Measurements from ENCODE around the gene TMEM115. TPM values are rescaled to one million over a fixed set of nuclear protein-coding genes. Genes with fewer than 3 reads are reported as not detected.

TMEM115 gene, protein sequence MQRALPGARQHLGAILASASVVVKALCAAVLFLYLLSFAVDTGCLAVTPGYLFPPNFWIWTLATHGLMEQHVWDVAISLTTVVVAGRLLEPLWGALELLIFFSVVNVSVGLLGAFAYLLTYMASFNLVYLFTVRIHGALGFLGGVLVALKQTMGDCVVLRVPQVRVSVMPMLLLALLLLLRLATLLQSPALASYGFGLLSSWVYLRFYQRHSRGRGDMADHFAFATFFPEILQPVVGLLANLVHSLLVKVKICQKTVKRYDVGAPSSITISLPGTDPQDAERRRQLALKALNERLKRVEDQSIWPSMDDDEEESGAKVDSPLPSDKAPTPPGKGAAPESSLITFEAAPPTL
- 41.5 TPM for polyA plus RNA-seq (2013, experiment 1 of 2; ENCODE audit: insufficient read length)
- 41.4 TPM for polyA plus RNA-seq (2013, experiment 2 of 2; ENCODE audit: insufficient read length)

DNA sequence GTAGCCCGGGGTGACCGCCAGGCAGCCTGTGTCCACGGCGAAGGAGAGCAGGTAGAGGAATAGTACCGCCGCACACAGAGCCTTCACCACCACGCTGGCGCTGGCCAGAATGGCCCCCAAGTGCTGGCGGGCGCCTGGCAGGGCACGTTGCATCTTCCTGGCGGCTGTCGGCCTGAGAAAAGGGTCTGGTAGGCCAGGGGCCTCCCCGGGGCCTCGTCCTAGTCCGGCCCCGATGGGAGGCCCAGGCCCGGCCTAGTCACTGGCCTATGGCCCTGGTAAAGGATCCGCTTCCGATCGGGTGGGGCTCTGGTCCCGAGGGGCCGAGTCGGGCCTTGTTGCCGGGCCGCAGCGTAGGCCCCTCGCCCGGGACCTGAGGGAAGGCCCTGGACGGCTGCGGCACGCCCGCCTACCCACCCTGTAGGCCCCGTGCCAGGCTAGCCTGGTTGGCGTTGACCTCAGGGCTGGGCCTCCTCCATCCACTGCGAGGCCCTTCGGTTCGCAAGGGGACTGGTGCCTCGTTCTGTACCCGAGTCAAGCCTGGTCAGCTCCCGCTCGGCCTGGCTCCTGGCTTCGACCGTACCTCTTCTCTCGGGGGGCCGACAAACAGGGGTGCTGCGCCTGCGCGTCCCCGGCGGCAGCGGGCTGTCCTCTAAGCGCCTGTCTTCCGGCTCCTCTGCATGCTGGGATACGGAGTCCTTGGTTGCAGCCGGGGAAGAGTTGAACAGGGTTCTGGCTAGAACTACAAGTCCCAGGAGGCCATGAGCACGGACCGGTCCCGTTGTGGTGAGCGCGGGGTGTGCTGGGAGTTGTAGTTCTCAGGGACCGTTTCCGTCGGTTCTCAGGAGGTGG, at the start of gene TMEM115:
Gene TMEM115, minus strand, starts transcription at position 611 of the 849 bp plus-strand sequence. Its CDS starts 458 bp downstream, at position 153.
- DNase-seq, result peak; percentile 99

DNA sequence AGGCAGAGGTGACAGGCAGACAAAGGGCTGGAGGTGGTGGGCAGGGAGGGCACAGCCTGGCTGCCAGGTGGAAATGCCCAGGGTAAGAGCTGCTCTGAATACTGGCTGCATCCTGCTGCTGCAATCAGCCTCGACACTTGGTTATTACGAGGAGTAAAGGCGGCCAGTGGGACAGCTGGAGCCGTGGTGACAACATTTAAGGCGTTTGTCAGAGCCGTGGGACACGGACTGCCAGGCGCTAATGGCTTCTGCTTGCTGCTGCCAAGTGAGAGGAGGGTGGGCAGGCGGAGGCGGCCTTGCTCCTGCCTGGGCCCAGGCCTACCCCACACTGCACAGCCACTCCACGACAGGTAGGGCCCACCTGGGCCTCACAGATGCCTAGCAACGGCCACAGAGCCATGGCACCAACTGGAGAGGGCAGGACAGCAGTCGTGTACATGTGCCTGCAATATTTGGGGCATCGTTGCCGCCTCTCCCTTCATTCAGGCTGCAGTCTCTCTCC, 49.2 kb upstream of the TMEM115 start:
- DNase-seq, result no peak

DNA sequence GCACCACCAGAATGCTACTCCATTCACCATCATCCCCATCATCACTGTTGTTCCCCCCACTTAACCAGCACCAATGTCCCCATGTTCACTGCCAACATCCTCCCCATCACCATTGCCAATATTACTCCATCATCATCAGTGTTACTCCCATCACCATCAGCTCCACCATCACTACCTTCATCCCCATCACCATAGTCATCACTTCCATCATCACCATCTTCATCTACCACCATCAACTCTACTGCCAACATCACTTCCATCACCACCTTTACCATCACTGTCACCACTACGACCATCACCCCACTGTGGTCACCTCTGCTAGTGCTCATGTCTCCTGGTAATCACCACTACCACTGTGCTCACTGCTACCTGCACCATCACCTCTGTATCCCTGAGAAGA, 47.2 kb upstream of the TMEM115 start:
- no peak for DNase-seq

DNA sequence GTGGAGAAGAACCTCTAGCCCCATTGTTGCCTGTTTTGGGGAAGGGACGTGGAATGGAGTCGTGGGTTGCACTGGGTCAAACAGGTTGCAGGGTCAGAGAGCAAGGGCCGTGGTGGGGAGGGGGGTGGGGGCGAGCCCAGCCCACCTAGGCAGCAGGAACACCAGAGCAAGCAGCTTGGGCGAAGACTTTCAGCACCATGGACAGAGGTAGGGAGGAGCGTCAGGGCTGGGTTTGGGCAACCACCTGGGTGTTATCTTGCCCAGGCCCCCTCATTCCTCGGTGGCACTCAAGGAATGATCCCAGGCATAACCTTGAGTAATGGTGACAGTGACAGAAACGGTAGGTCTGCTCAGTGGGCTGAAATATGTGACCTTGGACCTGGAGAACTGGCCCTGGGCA, 45.9 kb upstream of the TMEM115 start:
- peak; percentile 20 for DNase-seq

DNA sequence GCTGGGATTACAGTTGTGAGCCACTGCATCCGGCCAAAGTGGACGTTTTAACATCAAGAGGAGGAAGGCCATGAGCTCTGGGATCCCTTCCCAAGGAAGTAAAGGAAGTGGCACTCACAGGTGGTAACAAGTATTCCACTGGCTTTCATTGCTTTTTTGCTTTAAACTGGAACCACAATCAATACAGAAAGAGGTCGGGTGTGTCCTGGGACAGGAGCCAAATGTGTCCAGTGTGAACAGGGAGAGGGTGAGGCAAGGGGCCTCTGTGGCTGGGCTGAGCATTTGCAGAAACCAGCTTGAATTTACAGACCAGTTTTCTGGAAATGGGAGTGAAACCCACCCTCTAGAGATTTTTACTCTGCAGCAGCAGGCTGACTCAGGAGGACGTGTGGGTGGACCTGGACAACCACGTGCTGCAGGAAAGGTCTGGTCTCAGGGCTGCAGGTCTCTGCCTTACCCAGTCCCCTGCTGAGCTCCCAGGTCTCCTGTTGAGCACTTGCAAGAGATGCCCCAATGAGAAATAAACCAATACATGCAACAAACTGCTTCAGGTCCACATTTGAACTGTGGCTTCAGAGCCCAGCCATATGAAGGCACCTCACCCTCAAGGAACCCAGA, 42.8 kb upstream of the TMEM115 start:
- DNase-seq, result no peak

DNA sequence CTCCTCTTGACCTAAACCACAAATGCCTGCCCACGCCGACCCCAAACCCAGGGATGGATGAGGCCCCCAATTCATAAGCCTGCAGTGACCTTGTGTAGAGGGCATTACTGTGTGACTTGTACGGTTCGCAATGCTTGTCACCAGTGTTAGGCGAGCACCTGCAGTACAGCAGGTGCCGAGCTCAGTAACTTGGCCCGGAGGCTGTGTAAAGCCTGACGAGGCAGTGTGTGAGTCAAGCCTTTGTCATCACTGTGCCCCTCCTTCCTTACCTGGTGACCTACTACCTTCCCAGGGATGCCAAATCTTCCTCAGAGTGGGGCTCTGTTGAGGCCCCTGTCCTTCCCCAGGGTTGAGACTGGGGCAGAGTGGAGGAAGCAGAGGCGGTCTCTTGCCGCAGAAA, 37.2 kb upstream of the TMEM115 start:
- no peak for DNase-seq

DNA sequence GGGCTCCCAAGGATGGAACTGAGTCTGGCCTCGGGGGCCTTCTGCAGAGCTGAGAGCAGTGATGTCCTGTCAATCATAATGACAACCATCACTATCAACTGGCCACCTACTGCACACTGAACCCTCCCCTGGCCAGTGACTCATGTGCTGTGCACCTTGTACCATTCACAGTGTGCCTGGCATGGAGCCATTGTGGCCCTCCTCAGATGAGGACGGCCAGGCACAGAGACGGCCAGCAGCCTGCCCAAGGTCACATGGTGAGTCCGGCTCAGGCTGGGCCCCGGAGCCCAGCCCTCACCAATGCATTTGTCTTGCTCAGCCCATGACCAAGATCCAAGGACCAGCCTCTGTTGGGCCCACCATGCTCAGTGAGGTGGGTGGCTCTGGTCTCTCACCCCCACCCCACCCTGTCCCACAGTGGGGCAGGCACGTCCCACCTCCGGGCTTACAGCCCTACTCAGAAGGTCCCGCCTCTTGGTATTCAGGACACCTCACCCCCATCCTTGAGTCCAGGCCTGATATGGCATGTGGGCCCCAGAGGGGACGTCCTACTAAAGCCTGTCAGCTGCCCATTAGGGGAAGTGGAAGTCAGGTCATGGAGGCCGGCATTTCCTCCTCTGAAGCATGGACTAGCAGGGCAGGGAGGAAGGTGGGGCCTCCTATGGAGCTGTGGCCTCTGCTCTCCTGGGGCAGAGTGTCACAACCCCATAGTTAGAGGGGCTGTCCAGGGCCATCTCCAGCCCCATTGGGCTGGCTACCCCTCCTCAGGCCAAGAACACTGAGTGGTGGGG, 35.9 kb upstream of the TMEM115 start:
- DNase-seq, result no peak

DNA sequence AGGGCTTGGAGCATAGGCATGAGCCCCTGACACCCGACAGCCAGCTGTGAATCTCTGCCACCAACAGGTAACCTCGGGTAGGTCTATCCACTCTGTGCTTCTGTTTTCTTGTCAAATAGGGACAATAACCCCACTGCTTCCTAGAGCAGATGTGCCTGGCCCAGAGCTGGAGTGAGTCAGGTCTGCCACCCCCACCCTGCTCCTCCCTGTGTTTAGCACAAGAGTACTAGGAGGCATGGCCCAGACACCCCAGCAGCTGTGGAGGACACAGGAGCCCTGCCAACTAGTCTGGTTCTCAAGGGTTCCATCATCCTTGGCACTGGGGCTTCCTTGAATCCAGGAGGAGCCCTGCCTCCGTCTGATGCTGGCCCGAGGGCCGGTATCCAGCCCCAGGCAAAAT, 33.7 kb upstream of the TMEM115 start:
- no peak for DNase-seq

DNA sequence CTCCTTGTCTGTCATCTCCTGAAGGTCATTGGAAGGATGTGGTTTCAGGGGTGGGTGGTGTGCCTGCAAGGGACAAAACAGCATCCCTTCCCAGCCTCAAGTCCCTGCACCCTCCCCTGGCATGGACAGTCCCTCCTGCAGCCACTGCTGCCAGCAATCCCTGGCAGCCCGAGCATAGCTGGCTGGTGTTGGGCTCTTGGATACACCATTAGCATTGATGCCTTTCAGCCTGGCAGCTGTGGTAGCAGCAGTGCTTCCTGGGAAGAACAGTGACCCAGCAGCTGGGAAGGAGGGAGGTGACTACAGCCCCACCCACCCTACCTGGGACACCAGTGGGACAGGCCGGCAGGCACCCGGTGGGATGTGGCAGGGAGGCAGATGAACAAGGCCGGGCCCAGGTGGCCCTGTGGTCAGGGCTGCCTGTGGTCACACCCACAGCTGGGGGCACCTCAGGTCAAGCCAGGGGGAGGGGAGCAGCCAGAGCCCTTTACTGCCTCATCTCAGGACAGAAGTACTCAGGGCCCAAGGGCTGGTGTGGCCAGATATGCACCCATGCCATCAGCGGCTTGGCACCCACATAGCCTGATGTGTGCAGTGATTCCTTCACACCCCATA, 32.9 kb upstream of the TMEM115 start:
- no peak for DNase-seq

DNA sequence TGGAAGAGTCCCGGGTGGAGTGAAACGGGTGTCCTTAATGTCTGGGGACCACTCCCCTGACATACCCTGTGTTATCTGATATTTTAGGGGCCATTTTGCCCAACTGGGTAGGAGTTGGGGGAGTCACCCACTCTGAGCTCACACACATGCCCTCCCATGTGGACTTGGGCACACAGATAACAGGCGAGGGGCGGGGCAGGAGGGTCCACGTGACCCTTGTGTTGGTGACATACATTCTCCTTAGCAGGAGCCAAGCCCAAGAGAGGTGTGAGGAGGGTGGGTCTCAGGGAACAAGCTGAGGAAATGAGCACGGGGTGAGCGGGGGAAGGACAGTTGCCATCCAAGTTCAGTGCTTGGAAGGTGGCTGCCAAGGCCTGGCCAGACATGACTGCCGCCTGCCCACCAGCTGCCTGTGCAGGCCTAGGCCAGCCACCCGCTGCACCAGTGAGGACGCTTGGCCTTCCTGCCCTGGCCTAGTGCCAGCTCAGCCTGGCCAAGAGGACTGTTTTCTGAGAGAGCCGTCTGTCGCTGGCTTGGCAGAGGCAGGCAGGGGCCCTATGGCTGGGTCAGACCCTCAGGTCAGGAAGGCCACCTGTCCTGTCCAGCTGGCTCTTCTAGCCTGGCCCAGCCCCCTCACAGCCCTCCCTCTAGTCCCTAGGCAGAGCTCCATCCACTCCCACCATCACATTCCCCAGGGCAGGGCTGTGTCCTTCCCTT, 31.3 kb upstream of the TMEM115 start:
- DNase-seq, result no peak

DNA sequence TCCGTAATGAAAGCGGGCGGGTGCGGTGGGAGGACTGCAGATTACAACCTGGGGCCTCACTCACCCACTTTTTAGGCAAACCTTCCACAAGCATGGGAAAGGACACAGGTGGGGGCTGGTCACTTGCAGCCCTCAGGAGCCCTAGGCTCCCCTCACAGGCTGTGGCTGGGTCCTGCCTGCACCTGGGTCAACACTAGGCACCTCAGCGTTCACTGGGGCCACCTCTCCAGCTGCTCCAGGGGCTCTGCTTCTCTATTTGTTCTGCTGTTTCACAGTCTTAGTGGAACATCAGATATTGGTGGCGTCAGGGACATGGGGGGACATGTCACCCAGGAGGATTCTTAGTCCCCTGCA, 30.1 kb upstream of the TMEM115 start:
- DNase-seq, result no peak

DNA sequence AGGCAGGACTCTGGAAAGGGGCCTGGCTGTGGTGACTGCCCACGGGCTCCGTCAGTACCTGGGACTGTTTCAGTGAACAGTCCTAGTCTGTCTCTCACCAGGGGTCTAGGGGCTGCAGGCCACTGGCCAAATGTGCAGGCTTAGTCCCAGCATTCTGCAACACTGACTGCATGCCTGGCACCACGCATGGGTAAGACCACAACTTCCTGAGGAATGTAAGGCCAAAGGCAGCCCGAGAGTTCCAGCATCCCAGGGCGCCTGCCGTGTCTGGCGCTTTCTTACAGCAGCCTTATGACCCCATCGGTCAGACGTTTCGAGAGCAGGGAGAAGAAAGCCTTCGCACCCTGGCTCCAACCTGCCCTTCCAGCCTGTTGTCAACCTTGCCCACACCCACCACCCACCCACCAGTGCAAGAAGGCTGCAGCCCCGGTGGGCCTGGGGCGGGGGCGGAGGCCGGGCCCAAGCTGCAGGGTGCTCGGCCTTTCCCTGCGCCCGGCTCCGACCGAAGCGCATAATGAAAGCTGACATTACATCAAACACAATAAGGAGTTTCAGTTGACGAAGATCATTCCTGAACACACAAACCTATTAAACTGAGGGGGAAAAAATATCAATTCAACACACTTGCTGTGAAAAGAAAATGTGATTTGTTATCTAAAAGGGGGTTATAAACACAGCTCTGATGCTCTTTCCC, 29.5 kb upstream of the TMEM115 start:
- peak; percentile 29 for DNase-seq

DNA sequence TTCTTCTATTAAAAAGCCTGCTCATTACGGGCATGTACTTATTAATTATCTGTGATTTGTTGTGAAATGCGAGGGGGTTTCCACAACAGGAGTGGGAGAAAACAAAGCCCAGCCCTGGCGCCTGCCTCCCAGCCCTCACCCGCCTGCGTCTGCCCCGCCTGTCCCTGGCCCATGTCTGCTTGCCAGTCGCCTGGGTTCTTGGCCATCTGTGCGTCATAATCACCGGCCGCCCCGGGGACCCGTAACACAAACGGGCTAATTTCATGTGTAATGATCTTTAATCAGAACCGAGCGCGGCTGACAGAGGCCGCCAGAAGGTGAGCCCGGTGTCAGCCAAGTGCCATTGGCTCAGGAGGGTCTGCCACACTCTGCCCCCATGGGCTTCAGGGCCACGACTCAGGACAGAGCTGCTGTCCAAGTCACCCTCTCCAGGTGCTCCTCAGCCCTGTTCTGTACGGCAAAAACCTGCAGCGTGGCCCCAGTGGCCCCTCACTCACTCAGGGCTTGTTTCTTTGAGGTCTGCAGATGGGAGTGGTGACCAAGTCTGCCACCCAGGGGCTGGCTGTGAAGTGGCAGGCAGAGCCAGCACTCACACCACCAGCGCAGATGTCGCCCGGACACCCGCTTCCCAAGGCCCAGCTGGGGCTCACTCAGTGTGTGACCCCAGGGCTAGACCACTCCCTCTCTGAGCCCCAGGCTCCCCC, 28.8 kb upstream of the TMEM115 start:
- peak; percentile 15 for DNase-seq

DNA sequence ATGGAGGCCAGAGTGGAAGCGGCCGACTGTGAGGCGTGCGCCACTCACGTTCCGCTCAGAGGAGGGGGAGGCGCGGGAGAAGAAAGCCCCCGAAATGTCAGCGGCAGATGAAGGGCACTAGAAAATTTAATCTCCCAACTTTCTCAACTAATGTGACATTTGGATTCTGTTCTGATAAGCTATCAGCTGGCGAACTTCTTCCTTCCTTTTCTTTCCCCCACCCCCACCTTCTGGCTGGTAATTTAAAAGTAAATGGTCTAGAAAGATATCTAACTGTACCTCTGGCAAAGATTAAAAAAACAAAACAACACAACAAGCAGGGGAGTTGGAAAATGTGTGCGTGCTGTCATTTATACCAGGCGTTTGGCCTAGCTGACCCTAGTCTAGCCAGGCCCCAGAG, 26.4 kb upstream of the TMEM115 start:
- DNase-seq, result no peak

DNA sequence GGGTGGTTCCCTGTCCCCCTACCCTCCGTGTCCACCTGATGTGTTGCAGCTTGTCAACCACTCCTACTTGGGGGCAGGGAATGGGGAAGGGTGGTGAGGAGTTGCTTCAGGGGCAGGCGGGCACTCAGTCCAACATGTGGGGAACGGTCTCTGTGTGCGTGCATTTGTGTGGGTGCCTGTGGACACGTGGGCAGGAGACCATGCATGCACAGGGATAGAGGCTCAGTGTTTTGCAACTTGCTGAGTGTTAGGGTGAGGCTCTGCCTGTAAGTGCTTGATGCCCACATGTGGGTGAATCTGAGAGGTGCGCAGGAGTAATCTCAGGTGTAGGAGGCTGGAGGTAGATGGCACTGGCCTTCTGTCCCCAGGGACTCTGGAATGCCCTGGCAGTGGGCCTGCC, 24.4 kb upstream of the TMEM115 start:
- DNase-seq, result no peak

DNA sequence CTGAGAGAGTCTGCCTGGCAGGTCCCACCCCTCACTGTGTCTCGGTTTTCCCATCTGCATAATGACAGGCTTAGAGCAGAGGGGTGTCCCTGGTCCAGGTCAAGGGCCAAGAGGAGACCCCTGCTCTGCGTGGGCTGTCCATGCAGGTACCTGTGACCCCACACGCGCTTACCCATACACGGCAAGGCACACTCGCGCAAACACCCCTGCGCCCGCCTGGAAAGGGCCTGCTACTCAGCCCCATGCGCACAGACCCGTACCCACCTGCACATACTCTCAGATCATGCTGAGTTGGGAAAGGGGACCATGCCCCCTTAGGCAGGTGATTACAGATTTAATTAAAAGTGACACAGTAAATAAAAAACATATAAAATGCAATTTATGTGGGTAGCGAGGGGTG, 23.4 kb upstream of the TMEM115 start:
- no peak for DNase-seq

DNA sequence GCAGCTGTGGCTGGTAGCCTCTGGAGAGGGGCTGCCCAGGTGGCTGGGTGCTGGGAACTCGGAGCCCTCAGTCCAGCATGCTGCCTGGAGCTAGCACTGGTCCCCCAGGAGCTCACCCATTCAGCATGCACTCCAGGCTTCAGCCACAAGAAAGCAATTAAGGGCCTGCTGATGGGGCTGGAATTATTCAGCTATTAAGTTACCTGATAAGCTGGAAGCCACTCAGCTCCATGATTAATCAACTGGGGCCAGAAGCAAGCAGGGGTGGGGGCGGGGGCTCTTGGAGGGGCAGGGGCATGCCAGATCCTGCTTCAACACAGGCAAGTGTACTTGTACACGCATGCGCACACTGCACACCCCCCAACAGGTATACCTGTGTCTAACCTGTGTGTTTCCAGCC, 22.1 kb upstream of the TMEM115 start:
- no peak for DNase-seq

DNA sequence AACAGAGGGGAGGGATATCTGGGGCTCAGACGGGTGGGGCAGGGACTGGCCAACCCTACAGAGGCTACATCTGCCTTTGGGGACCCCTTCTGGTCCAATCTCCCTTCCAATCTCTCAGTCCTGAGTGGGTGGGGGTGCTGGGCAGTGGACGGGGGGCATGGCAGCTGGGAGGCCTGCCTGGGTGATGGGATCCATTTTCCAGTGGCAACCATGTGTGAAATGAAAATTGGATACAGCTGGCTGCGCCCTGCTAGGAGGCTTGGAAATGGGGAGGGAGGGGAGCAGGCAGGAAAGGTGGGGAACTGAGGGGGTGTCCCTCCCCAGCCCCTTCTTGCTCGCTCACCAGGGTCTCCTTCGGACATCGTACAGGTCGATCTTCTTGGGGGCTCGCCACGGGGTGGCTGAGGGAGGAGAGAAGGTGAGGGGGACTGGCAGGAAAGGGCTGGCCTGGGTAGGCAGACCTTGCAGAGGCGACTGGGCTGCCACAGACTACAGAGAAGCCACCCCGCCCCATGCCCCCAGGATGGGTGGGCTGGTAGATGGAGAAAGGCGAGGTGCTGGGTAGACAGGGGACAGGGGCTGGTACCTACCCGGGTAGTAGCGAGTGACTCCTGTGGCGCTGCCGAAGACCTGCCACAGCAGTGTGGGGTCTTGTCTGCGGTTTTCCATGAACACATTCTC, 21.2 kb upstream of the TMEM115 start:
- DNase-seq, result no peak

DNA sequence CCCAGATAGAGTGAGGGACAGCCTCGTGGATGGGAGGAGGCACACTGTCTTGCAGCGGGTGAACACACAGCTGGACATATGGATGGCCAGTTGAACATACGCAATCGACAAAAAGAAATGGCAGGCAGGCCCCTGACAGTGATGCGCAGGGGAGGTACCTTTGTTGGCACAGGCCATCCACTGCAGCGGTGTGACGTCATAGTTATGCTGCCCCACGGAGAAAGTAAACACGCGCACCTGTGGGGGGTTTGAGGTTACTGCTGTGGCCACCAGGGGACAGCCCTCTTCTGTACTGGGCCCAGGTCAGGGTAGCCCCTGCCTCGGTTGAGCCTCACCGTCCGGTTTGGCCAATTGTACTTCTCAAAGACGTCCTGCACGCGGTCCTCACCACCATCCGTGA, 19.4 kb upstream of the TMEM115 start:
- DNase-seq, result no peak
